Thoracic aorta (tissue), 2 donors: Measurements from ENCODE around the gene ASZ1. TPM values are rescaled to one million over a fixed set of nuclear protein-coding genes. Genes with fewer than 3 reads are reported as not detected.

ENCODE experiments used
- ATAC-seq: fragments of 150-250 bp; one replicate; pipeline ENCODE4 v1.8.0; 2017; ENCODE audit warnings: low read depth; ENCODE audit not compliant: insufficient number of reproducible peaks, low FRiP score
- DNase-seq: peaks from one replicate; pipeline ENCODE4 v3.0.0-alpha.2; 2020; ENCODE audit warnings: low spot score
- H3K27ac ChIP-seq, 2 donors: fragments of 200-600 bp; sonication (generic); 1 replicate in 1 of 2; 2 replicates in 1 of 2; pipeline ENCODE4 v1.5.1; 2016; ENCODE audit warnings: mild to moderate bottlenecking in 2 of 2, moderate library complexity in 2 of 2
- H3K27me3 ChIP-seq: fragments of 200-600 bp; sonication (generic); replicated peaks from 2 replicates; pipeline ENCODE4 v1.6.0; 2016; ENCODE audit warnings: mild to moderate bottlenecking; ENCODE audit not compliant: insufficient read depth
- H3K36me3 ChIP-seq: fragments of 200-600 bp; sonication (generic); one replicate; pipeline ENCODE4 v1.5.1; 2016
- H3K4me1 ChIP-seq, 2 donors: fragments of 200-600 bp; sonication (generic); 1 replicate in 1 of 2; 2 replicates in 1 of 2; pipeline versions ENCODE4 v1.5.1 to v1.6.0; 2016; ENCODE audit warnings: low read depth in 2 of 2, mild to moderate bottlenecking in 1 of 2; ENCODE audit not compliant: control insufficient read depth in 1 of 2
- H3K4me3 ChIP-seq: fragments of 200-600 bp; sonication (generic); 2 replicates; pipeline ENCODE4 v1.5.1; 2016; ENCODE audit warnings: mild to moderate bottlenecking
- H3K9me3 ChIP-seq: fragments of 200-600 bp; sonication (generic); 2 replicates; pipeline ENCODE4 v1.5.1; 2016
- CTCF ChIP-seq: fragments of 200-600 bp; sonication (generic); IDR thresholded peaks from one replicate; pipeline ENCODE4 v1.5.1; 2019; ENCODE audit warnings: antibody characterized with exemption
- total RNA-seq, 2 donors: library from RNA; depleted of rRNA; stranded (reverse); fragments of >200 nt; gene quantifications; one replicate each; pipeline versions ENCODE4 v1.1.0 to v1.2.3, GENCODE V29; 2016

Gene ASZ1
- total RNA-seq, 2 donors from 2014 or later: not detected

DNA sequence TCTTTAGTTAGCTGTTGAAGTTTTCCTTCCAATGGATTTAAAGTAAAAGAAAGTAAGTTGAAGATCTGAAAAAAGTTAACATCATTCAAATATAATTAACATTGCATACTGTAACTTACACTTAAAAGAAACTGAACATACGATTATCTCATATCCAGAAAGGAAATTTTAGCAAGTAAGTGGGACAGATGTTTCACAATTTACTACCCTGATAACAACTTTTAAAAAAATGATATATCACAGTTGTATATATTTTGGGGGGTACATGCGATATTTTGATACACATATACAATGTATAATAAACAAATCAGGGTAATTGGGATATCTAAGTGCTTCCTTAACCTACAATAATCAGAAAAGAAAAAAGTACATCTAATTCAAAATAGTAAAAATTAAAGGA lies 44.2 kb downstream of the ASZ1 start:
- H3K27ac ChIP-seq: no peak overlapping the region

GRCh38 chr7:117381362-117381761 lies 45.9 kb downstream of the ASZ1 start:
- DNase-seq: no peak
- no peaks in the 10 kb centered on the region for H3K27me3 ChIP-seq
- no peak overlapping the region for H3K27ac ChIP-seq
- no peak overlapping the region for H3K4me3 ChIP-seq
- H3K9me3 ChIP-seq: no peaks in the 10 kb centered on the region
- H3K36me3 ChIP-seq: no peaks in the 10 kb centered on the region
- no peak for ATAC-seq
- no peak for TF ChIP-seq CTCF
- H3K4me1 ChIP-seq: no peaks in the 10 kb centered on the region

More for the DNA sequence above, 44.2 kb downstream of the ASZ1 start:
- DNase-seq (no peak), ATAC-seq (no peak)
- no peaks in the 10 kb centered on the region for H3K9me3 ChIP-seq
- no peaks in the 10 kb centered on the region for H3K27me3 ChIP-seq
- no peak for TF ChIP-seq CTCF
- H3K4me1 ChIP-seq: no peaks in the 10 kb centered on the region
- H3K36me3 ChIP-seq: no peaks in the 10 kb centered on the region
- no peak overlapping the region for H3K4me3 ChIP-seq

DNA sequence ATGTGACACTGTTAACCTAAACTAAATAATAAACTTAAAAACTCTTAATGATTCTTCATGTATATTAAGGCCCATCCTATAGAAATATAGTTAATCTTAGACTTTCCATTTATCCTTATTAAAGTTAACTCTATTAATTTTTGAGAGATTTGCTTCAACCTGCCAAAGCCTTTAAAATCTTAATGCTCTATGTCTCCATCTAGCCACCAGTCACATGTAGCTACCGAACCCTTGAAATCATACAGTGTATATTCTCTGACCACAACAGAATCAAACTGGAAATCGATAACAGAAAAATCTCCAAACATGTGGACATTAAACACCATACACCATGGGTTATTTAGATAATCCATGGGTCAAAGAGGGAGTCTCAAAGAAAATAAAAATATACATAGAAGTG lies 51.9 kb downstream of the ASZ1 start:
- Histone ChIP-seq H3K4me3 (no peak overlapping the region), H3K27me3 (no peaks in the 10 kb centered on the region), H3K36me3 (no peaks in the 10 kb centered on the region), H3K27ac (no peak overlapping the region), H3K4me1 (no peaks in the 10 kb centered on the region), H3K9me3 (no peaks in the 10 kb centered on the region)
- TF ChIP-seq CTCF: no peak
- DNase-seq (no peak), ATAC-seq (no peak)

DNA sequence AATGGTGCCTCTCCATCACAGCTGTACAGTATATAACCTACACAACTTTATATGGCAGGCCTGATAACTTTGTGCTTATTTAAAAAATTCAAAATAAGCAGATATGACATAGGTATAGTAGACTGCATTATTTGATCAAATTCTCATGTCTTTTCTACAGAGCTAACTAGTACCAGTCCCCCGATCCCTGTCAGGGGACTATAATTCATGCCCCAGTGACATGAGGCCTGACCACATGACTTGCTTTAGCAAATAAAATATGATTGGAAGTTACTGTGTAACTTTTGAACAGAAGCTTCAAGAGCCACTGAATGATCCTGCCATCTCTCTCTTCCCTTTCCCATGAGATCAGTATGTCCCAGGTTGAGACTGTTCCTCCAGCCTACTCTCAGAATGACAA lies 55.2 kb downstream of the ASZ1 start:
- no peak for DNase-seq
- H3K27me3 ChIP-seq: no peaks in the 10 kb centered on the region
- no peak overlapping the region for H3K4me3 ChIP-seq
- no peak for ATAC-seq
- H3K27ac ChIP-seq: no peak overlapping the region
- no peaks in the 10 kb centered on the region for H3K4me1 ChIP-seq
- H3K9me3 ChIP-seq: no peaks in the 10 kb centered on the region
- H3K36me3 ChIP-seq: no peaks in the 10 kb centered on the region
- no peak for TF ChIP-seq CTCF

- no peak for DNase-seq
- Histone ChIP-seq H3K27ac (no peak overlapping the region), H3K9me3 (no peaks in the 10 kb centered on the region), H3K4me3 (no peak overlapping the region), H3K36me3 (no peaks in the 10 kb centered on the region), H3K4me1 (no peaks in the 10 kb centered on the region), H3K27me3 (no peaks in the 10 kb centered on the region)
- no peak for ATAC-seq
- TF ChIP-seq CTCF: no peak
Observed at GRCh38 chr7:117364339-117365080, 62.8 kb downstream of the ASZ1 start.
